Activated CD8-positive, alpha-beta memory T cell treated with anti-CD3 and anti-CD28 coated beads, Interleukin-2, amount 50 U/mL, for 1 hour (primary cell): ENCODE results near the gene ANKRD23.

ENCODE experiments used
- DNase-seq: peaks from one replicate; pipeline ENCODE4 v3.0.0-alpha.2; 2020; ENCODE audit errors: extremely low read depth

ANKRD23 gene

DNA sequence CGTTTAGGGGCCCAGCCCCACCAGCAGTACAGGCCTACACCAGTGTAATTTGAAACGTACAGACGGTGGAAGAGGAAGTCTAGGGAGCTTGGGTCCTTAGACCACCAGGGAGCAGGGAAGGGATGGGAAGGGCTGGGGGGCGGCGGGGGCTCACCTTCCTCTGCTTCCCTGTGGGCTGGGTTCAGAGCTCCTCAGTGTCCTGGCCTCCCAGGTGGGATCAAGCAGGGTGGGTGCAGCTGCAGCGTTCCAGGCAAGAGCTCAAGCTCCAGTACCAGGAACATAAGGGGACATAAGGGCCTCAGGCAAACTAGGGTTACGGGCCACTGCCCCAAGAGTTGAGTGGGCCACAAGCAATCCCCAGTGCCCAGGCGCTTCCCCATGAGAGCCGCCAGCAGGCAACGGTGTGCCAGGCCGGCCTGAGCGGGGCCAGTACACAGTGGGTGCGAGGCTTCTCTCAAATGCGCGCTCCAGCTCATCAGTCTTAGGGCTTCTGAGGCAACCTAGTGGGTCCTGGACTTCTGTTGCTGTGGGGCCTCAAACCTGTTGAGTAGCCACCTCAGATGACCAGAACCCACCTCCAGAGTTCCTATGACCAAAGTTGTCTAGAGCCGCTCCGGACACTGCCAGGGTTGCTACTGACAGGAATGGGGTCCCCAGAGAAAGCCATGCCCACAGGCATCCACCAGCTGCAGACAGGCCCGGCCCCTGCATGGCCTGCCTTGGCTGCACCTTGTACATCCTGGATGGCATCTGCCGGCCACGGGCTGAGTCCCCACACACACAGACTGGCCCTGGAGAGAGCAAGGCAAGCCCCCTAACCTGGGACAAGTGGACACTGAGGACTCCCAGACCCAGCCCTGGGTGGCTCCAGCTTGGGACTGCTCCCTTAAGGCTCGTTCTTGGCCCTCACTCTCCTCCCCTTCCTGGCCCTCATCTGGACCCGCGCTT is 5.2 kb downstream of the ANKRD23 start:
- no peak for DNase-seq

DNA sequence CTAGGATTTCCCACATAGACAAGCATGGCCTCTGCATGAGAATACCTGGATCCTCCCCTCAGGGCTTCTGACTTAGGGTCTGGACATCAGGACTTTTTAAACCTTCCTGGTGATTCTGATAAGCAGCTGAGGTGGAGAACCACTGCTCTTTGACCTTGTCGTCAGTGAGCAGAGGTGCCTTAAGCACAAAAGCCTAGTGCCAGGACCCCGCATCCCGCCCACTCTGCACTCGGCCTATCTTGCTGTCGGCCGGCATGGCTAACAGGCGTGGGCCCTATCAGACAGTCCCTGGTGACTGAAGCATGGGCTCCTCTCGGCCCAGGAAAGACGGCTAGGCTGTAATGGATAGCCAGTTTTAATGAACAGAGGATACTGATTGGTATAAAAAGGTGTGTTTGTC is 6.2 kb downstream of the ANKRD23 start:
- DNase-seq: no peak

GRCh38 chr2:96835830-96836229 is 8.0 kb downstream of the ANKRD23 start:
- DNase-seq: no peak

GRCh38 chr2:96832754-96833507 is 10.9 kb downstream of the ANKRD23 start:
- no peak for DNase-seq

GRCh38 chr2:96832408-96832753 is 11.4 kb downstream of the ANKRD23 start:
- no peak for DNase-seq

DNA sequence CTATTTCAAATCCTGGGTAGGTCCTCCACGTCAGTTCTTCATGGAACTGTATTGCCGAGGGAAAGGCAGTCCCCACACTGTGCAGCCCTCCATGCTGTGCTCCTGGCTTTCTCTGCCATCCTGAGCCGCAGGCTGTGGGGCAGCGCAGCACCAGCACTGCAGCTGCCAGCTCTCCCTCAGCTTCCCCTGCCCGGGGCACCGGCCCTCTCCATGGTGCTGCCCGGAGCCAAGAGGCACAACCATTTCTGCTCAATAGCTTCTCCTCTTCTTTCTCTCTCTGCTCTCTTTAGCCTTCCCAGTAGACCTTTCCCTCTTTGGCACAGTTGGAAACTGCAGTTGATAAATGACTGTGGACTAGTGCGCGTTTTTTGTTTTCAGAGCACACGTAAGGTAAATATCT is 12.1 kb downstream of the ANKRD23 start:
- no peak for DNase-seq

DNA sequence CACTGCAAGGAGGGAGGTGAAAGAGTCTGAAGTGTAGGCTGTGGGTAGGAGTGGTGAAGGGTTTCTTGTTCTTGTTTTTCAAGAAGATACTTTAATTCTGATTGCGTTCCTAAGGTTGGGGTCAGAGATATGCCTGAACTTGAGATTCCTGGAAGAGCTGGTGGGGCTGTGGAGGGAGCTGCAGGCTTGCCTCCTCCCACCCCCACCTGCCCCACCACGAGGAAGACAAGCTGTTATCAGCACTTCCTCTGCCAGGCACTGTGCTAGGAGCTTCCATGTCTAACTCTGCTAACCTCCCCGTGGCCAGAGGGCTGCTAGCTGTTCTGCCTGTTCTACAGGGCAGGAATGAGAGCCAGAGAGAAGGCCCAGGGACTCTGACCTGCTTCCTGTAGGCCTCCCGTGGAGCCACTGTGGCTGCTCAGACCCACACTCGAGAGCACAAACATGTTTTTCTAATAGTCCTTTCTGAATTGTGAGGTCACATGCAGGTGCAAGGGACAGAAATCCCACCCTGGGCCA is 13.7 kb downstream of the ANKRD23 start:
- no peak for DNase-seq

DNA sequence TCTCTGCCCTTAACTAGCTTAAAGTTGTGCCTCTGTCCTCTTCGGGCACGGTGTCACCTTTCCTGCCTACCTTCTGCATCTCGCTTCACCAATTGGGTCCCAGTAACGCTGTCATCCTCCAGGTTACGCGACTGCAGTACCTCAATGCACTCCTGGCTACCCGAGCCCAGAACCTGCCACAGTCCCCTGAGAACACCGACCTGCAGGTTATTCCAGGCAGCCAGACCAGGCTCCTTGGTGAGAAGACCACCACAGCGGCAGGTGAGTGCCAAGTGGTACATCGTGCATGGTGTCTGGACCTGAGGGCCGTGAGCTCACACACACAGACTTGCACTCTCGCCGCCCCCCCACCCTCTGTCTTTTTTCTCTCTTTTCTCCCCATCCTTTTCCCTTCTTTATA is 14.9 kb downstream of the ANKRD23 start:
- DNase-seq: no peak

- no peak for DNase-seq
Observed at GRCh38 chr2:96828436-96828835, 15.4 kb downstream of the ANKRD23 start.

GRCh38 chr2:96826546-96827278 is 17.1 kb downstream of the ANKRD23 start:
- DNase-seq: no peak

GRCh38 chr2:96825057-96825456 is 18.8 kb downstream of the ANKRD23 start:
- no peak for DNase-seq

- no peak for DNase-seq
Observed at GRCh38 chr2:96824079-96824870, 19.5 kb downstream of the ANKRD23 start.

GRCh38 chr2:96823198-96823597 is 20.6 kb downstream of the ANKRD23 start:
- no peak for DNase-seq

DNA sequence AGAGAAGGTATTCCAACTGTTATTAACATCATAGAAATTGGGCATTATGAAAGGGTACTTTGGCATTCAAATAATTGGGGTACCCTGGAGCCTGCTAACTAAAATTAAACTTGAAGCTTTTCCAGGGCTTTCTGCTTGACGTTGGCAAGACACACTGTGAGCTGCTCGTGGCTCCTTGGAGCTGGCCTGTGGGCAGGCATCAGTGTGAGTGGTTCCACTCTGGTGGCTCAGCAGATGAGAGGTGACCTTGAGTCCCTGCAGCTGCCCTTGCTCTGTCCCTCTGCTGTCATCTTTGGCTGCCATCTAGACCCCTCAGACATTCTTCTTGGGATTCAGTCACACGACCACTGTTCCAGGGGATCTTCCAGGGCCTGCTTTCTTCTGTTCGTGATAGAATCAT is 21.0 kb downstream of the ANKRD23 start:
- no peak for DNase-seq

DNA sequence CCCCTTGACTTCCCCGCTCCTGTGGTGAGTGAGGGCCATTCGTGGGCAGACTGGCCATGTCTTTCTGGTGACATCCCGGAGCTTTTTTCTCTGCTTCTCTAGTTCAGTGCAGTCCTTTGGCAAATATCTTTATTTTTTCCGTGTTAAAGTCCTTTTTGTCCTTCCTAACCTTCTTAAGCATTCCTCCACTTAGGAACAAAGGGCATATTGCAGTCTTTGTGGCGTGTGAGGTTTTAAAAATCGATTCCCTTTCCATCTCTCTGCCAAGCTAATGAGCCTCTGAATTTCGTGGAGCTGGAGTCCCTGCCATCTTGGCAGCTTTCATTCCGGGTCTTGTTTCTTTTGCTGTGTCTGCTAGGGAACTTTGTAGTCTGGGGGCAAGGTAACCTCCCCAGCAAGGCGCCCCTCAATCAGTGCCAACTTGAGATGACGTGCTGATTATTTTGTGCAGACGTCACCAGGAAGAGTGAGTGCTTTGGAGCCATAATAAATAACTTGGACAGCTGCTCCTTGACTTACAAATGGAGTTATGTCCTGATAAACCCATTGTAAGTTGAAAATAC is 22.6 kb downstream of the ANKRD23 start:
- DNase-seq: no peak

GRCh38 chr2:96819876-96820511 is 23.8 kb downstream of the ANKRD23 start:
- DNase-seq: no peak

DNA sequence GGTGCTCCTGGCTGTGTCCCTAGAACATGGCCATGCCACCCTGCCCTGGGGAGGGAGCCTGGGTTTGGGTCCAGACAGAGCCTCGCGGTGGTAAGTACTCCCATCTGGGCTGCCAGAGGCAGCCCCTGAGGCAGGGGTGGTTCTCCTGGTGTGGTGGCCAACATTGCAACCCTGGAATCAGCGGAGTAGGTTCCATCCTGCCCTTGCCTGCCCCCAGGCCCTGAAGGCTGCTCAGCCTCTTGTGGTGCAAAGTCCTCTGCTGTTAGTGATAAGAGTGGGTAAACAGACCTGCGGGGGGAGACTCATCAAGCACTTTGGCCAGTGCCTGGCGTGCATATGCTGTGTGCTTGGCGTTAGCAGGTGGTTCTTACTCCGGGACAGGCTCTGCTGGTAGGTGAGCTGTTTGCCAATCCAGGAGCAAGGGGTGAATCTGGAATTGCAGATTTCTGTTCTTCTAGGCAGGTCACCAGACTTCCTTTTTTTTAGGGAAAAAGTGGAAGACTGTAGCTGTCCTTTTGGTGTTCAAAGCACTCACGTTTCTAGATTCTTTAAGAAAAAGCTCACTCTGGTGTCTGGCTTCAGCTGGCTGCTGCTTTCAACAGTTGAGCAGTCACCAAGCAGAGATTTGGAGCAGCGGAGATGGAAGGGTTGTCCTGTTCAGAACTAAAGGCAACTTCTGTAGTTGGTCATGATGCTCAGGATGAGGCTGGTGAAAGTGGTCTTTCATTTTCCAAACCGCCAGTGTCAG is 24.5 kb downstream of the ANKRD23 start:
- DNase-seq: no peak

GRCh38 chr2:96817882-96818281 is 25.9 kb downstream of the ANKRD23 start:
- no peak for DNase-seq

- DNase-seq: no peak
Observed at GRCh38 chr2:96816836-96817702, 26.8 kb downstream of the ANKRD23 start.
